Heart right ventricle (tissue), 16 donors: ENCODE data around the gene UBP1. TPM values are rescaled to one million over a fixed set of nuclear protein-coding genes. Genes with fewer than 3 reads are reported as not detected.
"Not testable (repeated sequence)": the region's sequence is repeated elsewhere in the genome, so short reads cannot be mapped to it uniquely, and the experiment has no call there.

Experiments
- ATAC-seq, 8 donors: fragments of 200-7000 bp; cut with Tn5 transposase; one replicate each; pipeline ENCODE4 v1.9.1; 2020; ENCODE audit warnings: mild to moderate bottlenecking in 8 of 8, moderate library complexity in 8 of 8, moderate number of reproducible peaks in 1 of 8
- DNase-seq, 2 donors: peaks; one replicate each; pipeline ENCODE4 v3.0.0-alpha.2; 2020
- H3K27ac ChIP-seq, 10 donors: fragments of 200-600 bp; sonication (generic) in 2 of 10; one replicate each; pipeline versions ENCODE4 v1.5.0 to v1.8.0; 2020 to 2022; ENCODE audit warnings: mild to moderate bottlenecking in 3 of 10
- H3K27me3 ChIP-seq, 7 donors: fragments of 200-600 bp; one replicate each; pipeline ENCODE4 v1.8.0; 2021 to 2022; ENCODE audit warnings: mild to moderate bottlenecking in 2 of 7
- H3K36me3 ChIP-seq, 9 donors: fragments of 200-600 bp; sonication (generic) in 1 of 9; one replicate each; pipeline versions ENCODE4 v1.5.0 to v1.8.0; 2020 to 2022; ENCODE audit warnings: mild to moderate bottlenecking in 2 of 9
- H3K4me1 ChIP-seq, 9 donors: fragments of 200-600 bp; sonication (generic) in 1 of 9; one replicate each; pipeline versions ENCODE4 v1.5.0 to v1.8.0; 2020 to 2022; ENCODE audit warnings: mild to moderate bottlenecking in 4 of 9
- H3K4me3 ChIP-seq, 10 donors: fragments of 200-600 bp; sonication (generic) in 2 of 10; one replicate each; pipeline versions ENCODE4 v1.5.0 to v1.8.0; 2020 to 2022; ENCODE audit warnings: mild to moderate bottlenecking in 7 of 10, moderate library complexity in 2 of 10
- H3K9me3 ChIP-seq, 11 donors: fragments of 200-600 bp in 10 of 11; sonication (generic) in 2 of 11; one replicate each; pipeline versions ENCODE4 v1.5.0 to v1.8.0; 2013 to 2022; ENCODE audit warnings: mild to moderate bottlenecking in 2 of 11, control low read depth in 1 of 11, moderate library complexity in 1 of 11
- WGBS, 2 donors: extraction: QIAGEN DNeasy Blood & Tissue Kit; methylation state at CpG; one replicate each; pipeline ENCODE4 v1.1.7; 2013; ENCODE audit warnings: inconsistent platforms in 1 of 2; 5-methylcytosine and 5-hydroxymethylcytosine counted together
- intact Hi-C, 10 donors: fragments of 100-400 bp; cut with DNase I; formaldehyde crosslinking; loops; one replicate each; pipeline versions ENCODE4 v1.11.1 to v1.14.2; 2022
- polyA plus RNA-seq, 2 donors: library from polyadenylated mRNA; stranded (reverse); fragments of 200-250 nt; gene quantifications; one replicate each; pipeline ENCODE4 v1.2.3, GENCODE V29; 2013
- total RNA-seq, 10 donors: library from RNA; stranded (reverse); fragmentation: NEBNext Ultra II Directional in 3 of 10; extraction: Animal tissue kit (Norgen Biotek cat#: 25700) in 3 of 10; gene quantifications; one replicate each; pipeline versions ENCODE4 v1.2.1 to v1.2.4, GENCODE V29; 2021 to 2023
- TF ChIP-seq, protein P1 (sequence below), 9 donors: fragments of 200-600 bp; sonication (generic) in 2 of 9; IDR thresholded peaks; one replicate each; pipeline versions ENCODE4 v1.5.0 to v1.8.0; 2021 to 2022; ENCODE audit warnings: antibody characterized with exemption in 9 of 9, mild to moderate bottlenecking in 5 of 9, moderate library complexity in 1 of 9
- donor health status: Arrhythmogenic right ventricular cardiomyopathy.
- donor health status: ischemic (EF 13 %, LVEDD 7.1; RV severe dilation, severe dysfunction).
- donor health status: healthy with polysubstance abuse.
- donor health status: DM: no; HTN: yes; CAD: no.
- donor health status: DM: no; HTN: no; CAD: no.
- donor health status: ischemic (EF 25% LVEDD 6.9; RV normal size, moderate dysfunction).
- donor health status: ischemic (EF 25% LVEDD 5.7; RV mildly dilated, moderate dysfunction).
- donor health status: healthy.
- donor health status: DM: yes; HTN: yes; CAD: no.
- donor health status: Ischemic cardiomyopathy.
- donor health status: ischemic (EF 35%, LVEDD 5.7; RV mildly dilated, moderate dysfunction).
- donor health status: nonischemic (EF 11% LVEDD 7.7; RV severe dilation, severe dysfunction).
- donor health status: DM: yes; HTN: yes; CAD: no.
- donor health status: PGD.
- donor health status: ischemic (EF 29% LVEDD 5.4; RV normal size, mild dysfunction).
- donor health status: nonischemic (EF 23%, LVEDD 6.1; RV moderate dilation, normal function).

The UBP1 gene
- total and polyA plus RNA-seq, 12 donors = 18.0 to 51.7 (median 40.0) TPM

GRCh38 chr3:33355611-33356010, 84.6 kb downstream of the UBP1 start:
- ATAC-seq (peak; percentile 43 to 94 (median 73)), DNase-seq (peak in 1 of 2 donors; percentile 8)
- 22 to 31% methylated on average over 5 of the region's 5 CpGs for WGBS, 2 donors
- H3K27me3 ChIP-seq = no peaks in the 10 kb centered on the region
- TF ChIP-seq, protein P1, sequence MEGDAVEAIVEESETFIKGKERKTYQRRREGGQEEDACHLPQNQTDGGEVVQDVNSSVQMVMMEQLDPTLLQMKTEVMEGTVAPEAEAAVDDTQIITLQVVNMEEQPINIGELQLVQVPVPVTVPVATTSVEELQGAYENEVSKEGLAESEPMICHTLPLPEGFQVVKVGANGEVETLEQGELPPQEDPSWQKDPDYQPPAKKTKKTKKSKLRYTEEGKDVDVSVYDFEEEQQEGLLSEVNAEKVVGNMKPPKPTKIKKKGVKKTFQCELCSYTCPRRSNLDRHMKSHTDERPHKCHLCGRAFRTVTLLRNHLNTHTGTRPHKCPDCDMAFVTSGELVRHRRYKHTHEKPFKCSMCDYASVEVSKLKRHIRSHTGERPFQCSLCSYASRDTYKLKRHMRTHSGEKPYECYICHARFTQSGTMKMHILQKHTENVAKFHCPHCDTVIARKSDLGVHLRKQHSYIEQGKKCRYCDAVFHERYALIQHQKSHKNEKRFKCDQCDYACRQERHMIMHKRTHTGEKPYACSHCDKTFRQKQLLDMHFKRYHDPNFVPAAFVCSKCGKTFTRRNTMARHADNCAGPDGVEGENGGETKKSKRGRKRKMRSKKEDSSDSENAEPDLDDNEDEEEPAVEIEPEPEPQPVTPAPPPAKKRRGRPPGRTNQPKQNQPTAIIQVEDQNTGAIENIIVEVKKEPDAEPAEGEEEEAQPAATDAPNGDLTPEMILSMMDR (IDR thresholded peaks at IDR 0.05) = no peak
- no peaks in the 10 kb centered on the region for H3K36me3 ChIP-seq
- peak overlapping the region in 2 of 10 donors; percentile 4 to 12 for H3K4me3 ChIP-seq
- H3K4me1 ChIP-seq = peaks cover 0 to 12% (median 4%) of the 10 kb centered on the region in 9 donors
- intact Hi-C loops = no loop called here
- H3K27ac ChIP-seq = no peak overlapping the region
- H3K9me3 ChIP-seq = no peaks in the 10 kb centered on the region

DNA sequence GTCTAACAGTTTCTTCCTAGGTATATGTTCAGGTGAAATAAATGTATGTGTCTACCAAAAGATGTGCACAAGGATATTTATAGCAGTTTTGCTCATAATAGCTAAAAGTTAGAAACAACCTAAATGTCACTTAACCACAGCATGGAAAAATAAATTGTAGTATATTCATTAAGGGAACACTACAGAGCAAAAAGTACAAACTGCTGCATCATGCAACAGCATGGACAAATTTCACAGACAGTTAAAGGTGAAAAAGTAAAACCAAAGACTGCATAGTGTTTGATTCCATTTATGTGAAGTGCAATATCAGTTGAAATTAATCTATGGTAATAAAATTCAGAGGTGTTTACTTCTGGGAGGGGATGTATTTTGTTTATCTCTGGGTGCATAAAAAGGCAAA, 100.4 kb downstream of the UBP1 start:
- Histone ChIP-seq H3K4me1 (no peaks in the 10 kb centered on the region), H3K27ac (no peak overlapping the region), H3K36me3 (no peaks in the 10 kb centered on the region), H3K27me3 (no peaks in the 10 kb centered on the region), H3K4me3 (no peak overlapping the region), H3K9me3 (peaks cover 0 to 15% (median 0%) of the 10 kb centered on the region in 11 donors)
- intact Hi-C loops = no loop called here
- DNase-seq (no peak), ATAC-seq (no peak)
- TF ChIP-seq, protein P1 (IDR thresholded peaks at IDR 0.05) = no peak

GRCh38 chr3:33338936-33339465, 101.2 kb downstream of the UBP1 start:
- H3K4me3 ChIP-seq, ATAC-seq, H3K4me1 ChIP-seq, DNase-seq, intact Hi-C loops, H3K27me3 ChIP-seq, H3K27ac ChIP-seq, H3K36me3 ChIP-seq: not testable (repeated sequence)
- H3K9me3 ChIP-seq = peaks cover 0 to 22% (median 0%) of the 10 kb centered on the region in 11 donors

Other genes starting within 250 kb of the UBP1 start
- gene SUSD5, start 221.6 kb downstream of the UBP1 start, total RNA-seq = 10 to 100 TPM in 1 of 10 donors, 1 to 10 TPM in 4, under 1 TPM in 5; 0.28 to 12.9 (median 1.0) TPM
- gene SUSD5, start 221.6 kb downstream of the UBP1 start, polyA plus RNA-seq = 1 to 10 TPM in 1 of 2 donors, under 1 TPM in 1; 0.88 to 1.0 TPM
- 1 to 10 TPM in 9 of 10 donors, under 1 TPM in 1; 0.87 to 3.6 (median 2.2) TPM for gene FBXL2, start 163.0 kb downstream of the UBP1 start, total RNA-seq
- 1 to 10 TPM; 1.6 to 1.7 TPM for gene FBXL2, start 163.0 kb downstream of the UBP1 start, polyA plus RNA-seq